HG03354 (cell line): ENCODE data around the gene ENPEP.
"Not testable (repeated sequence)": the region's sequence is repeated elsewhere in the genome, so short reads cannot be mapped to it uniquely, and the experiment has no call there.

Experiments
- ATAC-seq: cut with Tn5 transposase; IDR thresholded peaks from one replicate; pipeline ENCODE4 v1.9.1; 2021; ENCODE audit warnings: mild to moderate bottlenecking; ENCODE audit not compliant: unreplicated experiment, poor library complexity, severe bottlenecking

ENPEP gene

GRCh38 chr4:110475881-110476818 is at the start of gene ENPEP:
Gene ENPEP (plus strand): TSS chr4:110476155. CDS start chr4:110476415, 260 bp downstream.
- ATAC-seq, result no peak

- ATAC-seq, result not testable (repeated sequence)
Observed at GRCh38 chr4:110431805-110432204, 44.1 kb upstream of the ENPEP start.

GRCh38 chr4:110437292-110437691 is 38.7 kb upstream of the ENPEP start:
- not testable (repeated sequence) for ATAC-seq

- ATAC-seq, result not testable (repeated sequence)
Observed at GRCh38 chr4:110439209-110439608, 36.7 kb upstream of the ENPEP start.

- ATAC-seq, result no peak
Observed at GRCh38 chr4:110442309-110442708, 33.6 kb upstream of the ENPEP start.

GRCh38 chr4:110442788-110443187 is 33.2 kb upstream of the ENPEP start:
- ATAC-seq, result no peak

- no peak for ATAC-seq
Observed at GRCh38 chr4:110449947-110450346, 26.0 kb upstream of the ENPEP start.

GRCh38 chr4:110452546-110452945 is 23.4 kb upstream of the ENPEP start:
- no peak for ATAC-seq

GRCh38 chr4:110454441-110454840 is 21.5 kb upstream of the ENPEP start:
- no peak for ATAC-seq

- ATAC-seq, result no peak
Observed at GRCh38 chr4:110458494-110459266, 17.3 kb upstream of the ENPEP start.

GRCh38 chr4:110460074-110460746 is 15.7 kb upstream of the ENPEP start:
- ATAC-seq, result no peak

- ATAC-seq, result no peak
Observed at GRCh38 chr4:110467400-110467799, 8.6 kb upstream of the ENPEP start.

GRCh38 chr4:110472583-110473329 is 3.2 kb upstream of the ENPEP start:
- no peak for ATAC-seq

- no peak for ATAC-seq
Observed at GRCh38 chr4:110474481-110474880, 1.5 kb upstream of the ENPEP start.

- not testable (repeated sequence) for ATAC-seq
Observed at GRCh38 chr4:110475080-110475479, 875 bp upstream of the ENPEP start.

- no peak for ATAC-seq
Observed at GRCh38 chr4:110477836-110478235, 1.9 kb downstream of the ENPEP start.

- no peak for ATAC-seq
Observed at GRCh38 chr4:110480031-110480549, 4.1 kb downstream of the ENPEP start.

- ATAC-seq, result no peak
Observed at GRCh38 chr4:110480746-110481271, 4.9 kb downstream of the ENPEP start.

- no peak for ATAC-seq
Observed at GRCh38 chr4:110483516-110483915, 7.6 kb downstream of the ENPEP start.
